Measurements from ENCODE around the gene NTRK2.

- no peak for TF ChIP-seq CTCF (conservative IDR thresholded peaks at IDR 0.05; ENCODE audit: low read length)
- TF ChIP-seq EZH2phosphoT487 (IDR thresholded peaks at IDR 0.05; ENCODE audit: borderline replicate concordance, low read depth, low read length), result no peak
These were observed 160.6 kb downstream of the NTRK2 start for GRCh38 chr9:84829997-84830696.

All from OCI-LY7 (cell line).